Endothelial cell of umbilical vein (primary cell): ENCODE measurements around the gene DESI2. TPM values are rescaled to one million over a fixed set of nuclear protein-coding genes. Genes with fewer than 3 reads are reported as not detected.

Experiments
- BruUV-seq: library from RNA; stranded (reverse); fragments of 400-500 nt; replicated peaks from 2 replicates; lab custom pipeline; 2021; lab: Mats Ljungman, UMichigan
- CTCF ChIA-PET: fragments of 300-600, 350-600 bp; sonication (Branson Sonifier 250); formaldehyde crosslinking; loops from one replicate; lab custom pipeline; 2021; ENCODE audit warnings: antibody characterized with exemption, inconsistent platforms; lab: Charles Lee
- POLR2A ChIA-PET: fragments of 300-600, 350-600 bp; sonication (Branson Sonifier 250); formaldehyde crosslinking; loops from one replicate; lab custom pipeline; 2021; ENCODE audit warnings: antibody characterized with exemption, inconsistent platforms; lab: Charles Lee
- DNase-seq: peaks from one replicate; pipeline ENCODE4 v3.0.0-alpha.2; 2011; ENCODE audit warnings: low read depth, low spot score
- FAIRE-seq: peaks from 2 replicates; lab custom pipeline; 2011; peaks lifted over from hg19 to GRCh38; lab: Jason Lieb, UNC
- H2AFZ ChIP-seq: 2 replicates; pipeline ENCODE4 v1.6.0; 2012; ENCODE audit warnings: low read depth, low read length, control low read depth, inconsistent platforms
- H3K27ac ChIP-seq: 2 replicates; pipeline ENCODE4 v1.5.1; 2011; ENCODE audit warnings: low read depth, mild to moderate bottlenecking, control low read depth, low read length, moderate library complexity; ENCODE audit not compliant: insufficient read depth
- H3K27me3 ChIP-seq, 2 experiments: 2 replicates each; pipeline versions ENCODE4 v1.6.0 to v1.6.1; 2011; ENCODE audit warnings: low read length in 2 of 2, mixed read lengths in 1 of 2; ENCODE audit not compliant: control insufficient read depth in 2 of 2, insufficient read depth in 2 of 2
- H3K36me3 ChIP-seq, 2 experiments: 2 replicates in 1 of 2; 3 replicates in 1 of 2; pipeline ENCODE4 v1.5.1; 2011; ENCODE audit warnings: low read length in 2 of 2, mild to moderate bottlenecking in 1 of 2, moderate library complexity in 1 of 2; ENCODE audit not compliant: control insufficient read depth in 2 of 2, insufficient read depth in 2 of 2; ENCODE audit errors: extremely low read depth in 1 of 2
- H3K4me1 ChIP-seq: 3 replicates; pipeline ENCODE4 v1.5.1; 2011; ENCODE audit warnings: mild to moderate bottlenecking, low read length; ENCODE audit not compliant: control insufficient read depth, insufficient read depth; ENCODE audit errors: extremely low read depth
- H3K4me2 ChIP-seq: 2 replicates; pipeline ENCODE4 v1.6.1; 2011; ENCODE audit warnings: low read length, control low read depth, mixed read lengths; ENCODE audit not compliant: insufficient read depth
- H3K4me3 ChIP-seq, 3 experiments: fragments of 200-600 bp in 1 of 3; sonication (generic), shearing (Covaris generic) in 1 of 3; replicated peaks in 1 of 3; 2 replicates each; pipeline ENCODE4 v1.5.1; 2011 to 2016; ENCODE audit warnings: control low read depth in 3 of 3, low read length in 3 of 3, mild to moderate bottlenecking in 2 of 3, inconsistent platforms in 1 of 3, low read depth in 1 of 3, moderate library complexity in 1 of 3; ENCODE audit not compliant: insufficient read depth in 1 of 3
- H3K79me2 ChIP-seq: 2 replicates; pipeline ENCODE4 v1.6.0; 2012; ENCODE audit warnings: low read length, inconsistent platforms; ENCODE audit not compliant: control insufficient read depth, insufficient read depth
- H3K9ac ChIP-seq: replicated peaks from 2 replicates; pipeline ENCODE3; 2011; ENCODE audit warnings: low read length, control low read depth; ENCODE audit not compliant: insufficient read depth; ENCODE audit errors: extremely low read depth
- H3K9me1 ChIP-seq: replicated peaks from 3 replicates; pipeline ENCODE4 v1.6.0; 2011; ENCODE audit warnings: mild to moderate bottlenecking, low read length; ENCODE audit not compliant: control insufficient read depth, insufficient read depth; ENCODE audit errors: extremely low read depth
- H3K9me3 ChIP-seq: replicated peaks from 2 replicates; pipeline ENCODE4 v1.5.1; 2012; ENCODE audit warnings: low read length, inconsistent platforms; ENCODE audit not compliant: control insufficient read depth, insufficient read depth
- H4K20me1 ChIP-seq: replicated peaks from 2 replicates; pipeline ENCODE3; 2011; ENCODE audit warnings: mild to moderate bottlenecking, low read length; ENCODE audit not compliant: control insufficient read depth, insufficient read depth; ENCODE audit errors: extremely low read depth
- CTCF ChIP-seq, 2 donors: IDR thresholded peaks; 1 replicate in 1 of 2; 2 replicates in 1 of 2; pipeline ENCODE4 v1.5.1; 2011; ENCODE audit warnings: low read length in 2 of 2, mild to moderate bottlenecking in 2 of 2, moderate library complexity in 2 of 2, control low read depth in 1 of 2, inconsistent platforms in 1 of 2, low read depth in 1 of 2; ENCODE audit not compliant: insufficient read depth in 1 of 2; ENCODE audit errors: extremely low read depth in 1 of 2
- EZH2 ChIP-seq: IDR thresholded peaks from 2 replicates; pipeline ENCODE4 v1.6.1; 2012; ENCODE audit warnings: borderline replicate concordance, low read depth, mild to moderate bottlenecking, moderate library complexity, low read length, inconsistent platforms; ENCODE audit not compliant: severe bottlenecking
- FOS ChIP-seq: IDR thresholded peaks from 2 replicates; pipeline ENCODE4 v1.6.1; 2011; ENCODE audit warnings: mild to moderate bottlenecking, low read length, moderate library complexity, borderline replicate concordance; ENCODE audit not compliant: insufficient read depth
- GATA2 ChIP-seq: IDR thresholded peaks from 2 replicates; pipeline ENCODE4 v1.7.0; 2011; ENCODE audit warnings: low read depth, mild to moderate bottlenecking, moderate library complexity, mixed read lengths, low read length; ENCODE audit not compliant: insufficient read length, insufficient read depth
- JUN ChIP-seq: IDR thresholded peaks from 2 replicates; pipeline ENCODE4 v1.6.1; 2011; ENCODE audit warnings: borderline replicate concordance, low read depth; ENCODE audit not compliant: insufficient read length, insufficient read depth
- MAX ChIP-seq: IDR thresholded peaks from 2 replicates; pipeline ENCODE4 v1.6.1; 2011; ENCODE audit not compliant: insufficient read depth, insufficient read length
- MYC ChIP-seq: IDR thresholded peaks from one replicate; pipeline ENCODE4 v1.6.1; 2011; ENCODE audit warnings: mild to moderate bottlenecking, low read depth, low read length
- POLR2A ChIP-seq: IDR thresholded peaks from 2 replicates; pipeline ENCODE4 v1.6.1; 2012; ENCODE audit warnings: low read depth, mild to moderate bottlenecking, control low read depth, low read length
- POLR2AphosphoS5 ChIP-seq: IDR thresholded peaks from 2 replicates; pipeline ENCODE4 v1.6.1; 2012; ENCODE audit warnings: low read depth, mild to moderate bottlenecking, control low read depth, low read length, moderate library complexity; ENCODE audit not compliant: insufficient read depth
- dilution Hi-C: fragments of 300-500 bp; cut with MboI; formaldehyde crosslinking; loops from one replicate; pipeline ENCODE4 v1.15.0; 2019; ENCODE audit warnings: low sequenced_read_pairs; ENCODE audit not compliant: extremely low pct_ligation_motif_present
- intact Hi-C: fragments of 100-400 bp; cut with micrococcal nuclease; formaldehyde crosslinking; loops from one replicate; pipeline ENCODE4 v1.10.0; 2022
- polyA plus RNA-seq, 4 experiments: library from polyadenylated mRNA; depleted of rRNA in 3 of 4; stranded (reverse) in 3 of 4; unstranded in 1 of 4; fragments of >200 nt; gene quantifications; 2 replicates each; pipeline versions ENCODE4 v1.2.1 to v1.2.3, GENCODE V29; 2011 to 2012; ENCODE audit warnings: missing spikeins in 1 of 4
- total RNA-seq: library from RNA; stranded (reverse); gene quantifications from 2 replicates; pipeline ENCODE4 v1.2.3, GENCODE V29; 2021

DESI2 gene
- total and polyA plus RNA-seq, 2 donors (not counting 3 experiments of a cell fraction or from before 2014, with no cell fraction given), result 22.9 to 37.2 TPM

DNA sequence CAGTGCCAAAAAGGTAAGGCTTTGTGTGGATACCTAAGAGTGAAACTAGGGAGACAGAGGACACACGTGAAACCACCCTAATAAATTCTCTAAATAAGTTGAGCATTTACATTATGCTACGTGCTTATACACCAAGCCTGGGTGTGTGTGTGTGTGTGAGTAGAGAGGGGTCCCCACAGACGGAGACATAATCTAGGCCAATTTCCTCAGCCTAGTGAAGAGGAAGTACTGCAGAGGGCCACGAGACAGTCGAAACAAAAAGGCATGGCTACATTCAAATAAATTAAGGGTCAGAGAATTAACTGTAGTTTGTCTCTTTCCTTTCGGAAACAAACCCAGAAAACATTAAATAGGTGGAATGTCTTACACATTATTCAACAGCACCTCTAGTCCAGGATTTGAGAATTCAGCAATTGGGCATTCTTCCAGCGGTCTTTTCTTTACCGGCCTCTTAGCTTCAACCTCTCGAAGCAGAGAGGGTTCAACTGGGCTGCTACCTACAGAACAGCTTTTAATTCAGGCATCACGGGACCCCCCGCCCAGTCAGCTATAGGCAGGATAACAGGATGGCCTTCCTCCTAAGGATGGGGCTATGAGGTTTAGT lies 75.0 kb downstream of the DESI2 start:
- Histone ChIP-seq H3K4me1 (peaks cover 8% of the 10 kb centered on the region), H3K9me3 (no peaks in the 10 kb centered on the region), H3K9ac (no peak overlapping the region), H3K4me2 (no peak overlapping the region), H3K27me3 (no peaks in the 10 kb centered on the region), H4K20me1 (no peaks in the 10 kb centered on the region), H3K9me1 (no peaks in the 10 kb centered on the region), H2AFZ (no peak overlapping the region), H3K36me3 (no peaks in the 10 kb centered on the region), H3K79me2 (no peaks in the 10 kb centered on the region), H3K27ac (no peak overlapping the region), H3K4me3 (no peak overlapping the region)
- intact Hi-C loops (no loop called here), dilution Hi-C loops (no loop called here)
- no peak for TF ChIP-seq POLR2A
- TF ChIP-seq EZH2, result no peak
- TF ChIP-seq GATA2, result no peak
- TF ChIP-seq POLR2AphosphoS5, result no peak
- no peak for TF ChIP-seq FOS
- no peak for TF ChIP-seq MAX
- TF ChIP-seq JUN, result no peak
- TF ChIP-seq CTCF (IDR thresholded peaks at IDR 0.05; ENCODE audit: extremely low read depth in 1 of 2, insufficient read depth in 1 of 2, low read depth in 1 of 2, low read length in 2 of 2), result no peak
- TF ChIP-seq MYC, result no peak
- CTCF ChIA-PET, result interaction anchor here (1.3 kb wide), 1 partner anchor 69 kb away, joined by 3 read pairs; no protein-coding TSS in a partner anchor
- FAIRE-seq, result no peak
- POLR2A ChIA-PET, result no interaction called here
- BruUV-seq, result no TSS peak
- no peak for DNase-seq
